BLaER1 (cell line): ENCODE results near the gene SWAP70.
"Not testable (repeated sequence)": the region's sequence is repeated elsewhere in the genome, so short reads cannot be mapped to it uniquely, and the experiment has no call there.

Experiments
- H3K27ac ChIP-seq: shearing (Covaris generic); formaldehyde crosslinking; 2 replicates; pipeline ENCODE4 v1.8.1; 2022
- H3K27me3 ChIP-seq: shearing (Covaris generic); formaldehyde crosslinking; 2 replicates; pipeline ENCODE4 v1.8.1; 2022
- H3K36me3 ChIP-seq: shearing (Covaris generic); formaldehyde crosslinking; 2 replicates; pipeline ENCODE4 v1.8.1; 2022
- H3K4me1 ChIP-seq: shearing (Covaris generic); formaldehyde crosslinking; 2 replicates; pipeline ENCODE4 v1.8.1; 2022
- H3K4me2 ChIP-seq: shearing (Covaris generic); formaldehyde crosslinking; 2 replicates; pipeline ENCODE4 v1.8.1; 2022
- H3K4me3 ChIP-seq: shearing (Covaris generic); formaldehyde crosslinking; 2 replicates; pipeline ENCODE4 v1.8.1; 2022
- H3K9ac ChIP-seq: shearing (Covaris generic); formaldehyde crosslinking; 2 replicates; pipeline ENCODE4 v1.8.1; 2022
- H3K9me3 ChIP-seq: shearing (Covaris generic); formaldehyde crosslinking; 2 replicates; pipeline ENCODE4 v1.8.1; 2022
- H4K20me1 ChIP-seq: shearing (Covaris generic); formaldehyde crosslinking; 2 replicates; pipeline ENCODE4 v1.8.1; 2022
- Cebpa-rat ChIP-seq: shearing (Covaris generic); IDR thresholded peaks from 2 replicates; pipeline ENCODE4 v1.8.1; 2022

The SWAP70 gene

GRCh38 chr11:9740202-9740883, 76.5 kb downstream of the SWAP70 start:
- no peak for TF ChIP-seq Cebpa-rat
- Histone ChIP-seq H3K4me3 (no peak overlapping the region), H3K27me3 (no peaks in the 10 kb centered on the region), H4K20me1 (no peaks in the 10 kb centered on the region), H3K36me3 (peaks cover 57% of the 10 kb centered on the region), H3K9me3 (peaks cover 30% of the 10 kb centered on the region), H3K9ac (no peak overlapping the region), H3K4me2 (no peak overlapping the region), H3K27ac (no peak overlapping the region), H3K4me1 (peaks cover 22% of the 10 kb centered on the region)

- no peak overlapping the region for H3K27ac ChIP-seq
- H3K4me2 ChIP-seq, result no peak overlapping the region
- H3K9ac ChIP-seq, result no peak overlapping the region
- peaks cover 21% of the 10 kb centered on the region for H3K9me3 ChIP-seq
- no peak overlapping the region for H3K4me3 ChIP-seq
- peaks cover 22% of the 10 kb centered on the region for H3K4me1 ChIP-seq
- no peak for TF ChIP-seq Cebpa-rat
- no peaks in the 10 kb centered on the region for H3K27me3 ChIP-seq
- no peaks in the 10 kb centered on the region for H4K20me1 ChIP-seq
- peaks cover 56% of the 10 kb centered on the region for H3K36me3 ChIP-seq
Observed at GRCh38 chr11:9741260-9741659, 77.4 kb downstream of the SWAP70 start.

- H3K4me1 ChIP-seq, result peaks cover 20% of the 10 kb centered on the region
- not testable (repeated sequence) for H3K4me3 ChIP-seq, H3K9ac ChIP-seq, H3K27me3 ChIP-seq, H3K27ac ChIP-seq, H3K4me2 ChIP-seq, H4K20me1 ChIP-seq, H3K9me3 ChIP-seq
- peaks cover 38% of the 10 kb centered on the region for H3K36me3 ChIP-seq
Observed at GRCh38 chr11:9743512-9743911, 79.6 kb downstream of the SWAP70 start.

GRCh38 chr11:9745411-9746211, 81.7 kb downstream of the SWAP70 start:
- Histone ChIP-seq H3K27me3 (no peaks in the 10 kb centered on the region), H3K4me2 (no peak overlapping the region), H4K20me1 (no peaks in the 10 kb centered on the region), H3K27ac (no peak overlapping the region), H3K9me3 (peaks cover 9% of the 10 kb centered on the region; the same call in 1 of the 2 replicates), H3K4me1 (peaks cover 5% of the 10 kb centered on the region; the same call in 1 of the 2 replicates), H3K36me3 (peaks cover 33% of the 10 kb centered on the region), H3K9ac (no peak overlapping the region), H3K4me3 (no peak overlapping the region)
- TF ChIP-seq Cebpa-rat, result no peak

- Histone ChIP-seq H3K9me3 (peaks cover 9% of the 10 kb centered on the region; the same call in 1 of the 2 replicates), H4K20me1 (no peaks in the 10 kb centered on the region), H3K27ac (no peak overlapping the region), H3K4me1 (peaks cover 5% of the 10 kb centered on the region; the same call in 1 of the 2 replicates), H3K4me2 (no peak overlapping the region), H3K9ac (no peak overlapping the region), H3K4me3 (no peak overlapping the region), H3K27me3 (no peaks in the 10 kb centered on the region), H3K36me3 (peaks cover 17% of the 10 kb centered on the region)
- no peak for TF ChIP-seq Cebpa-rat
Observed at GRCh38 chr11:9747229-9747628, 83.4 kb downstream of the SWAP70 start.

GRCh38 chr11:9747828-9748227, 84.0 kb downstream of the SWAP70 start:
- no peak for TF ChIP-seq Cebpa-rat
- H3K4me1 ChIP-seq, result peaks cover 5% of the 10 kb centered on the region; the same call in 1 of the 2 replicates

GRCh38 chr11:9748361-9748970, 84.6 kb downstream of the SWAP70 start:
- peaks cover 12% of the 10 kb centered on the region for H3K36me3 ChIP-seq
- no peak overlapping the region for H3K4me3 ChIP-seq
- H3K4me1 ChIP-seq, result peaks cover 12% of the 10 kb centered on the region
- H4K20me1 ChIP-seq, result no peaks in the 10 kb centered on the region
- H3K27ac ChIP-seq, result no peak overlapping the region
- no peak overlapping the region for H3K9ac ChIP-seq
- peaks cover 4% of the 10 kb centered on the region; the same call in 1 of the 2 replicates for H3K9me3 ChIP-seq
- no peaks in the 10 kb centered on the region for H3K27me3 ChIP-seq
- no peak for TF ChIP-seq Cebpa-rat
- no peak overlapping the region for H3K4me2 ChIP-seq

More at GRCh38 chr11:9747828-9748227, 84.0 kb downstream of the SWAP70 start:
- H3K27me3 ChIP-seq, result no peaks in the 10 kb centered on the region
- H3K4me2 ChIP-seq, result no peak overlapping the region
- H3K9ac ChIP-seq, result no peak overlapping the region
- no peaks in the 10 kb centered on the region for H4K20me1 ChIP-seq
- H3K27ac ChIP-seq, result no peak overlapping the region
- H3K9me3 ChIP-seq, result peaks cover 4% of the 10 kb centered on the region; the same call in 1 of the 2 replicates
- H3K36me3 ChIP-seq, result peaks cover 12% of the 10 kb centered on the region
- H3K4me3 ChIP-seq, result no peak overlapping the region

GRCh38 chr11:9750551-9750950, 86.7 kb downstream of the SWAP70 start:
- Histone ChIP-seq H4K20me1 (no peaks in the 10 kb centered on the region), H3K4me1 (peaks cover 32% of the 10 kb centered on the region), H3K27ac (no peak overlapping the region), H3K9ac (no peak overlapping the region), H3K4me2 (no peak overlapping the region), H3K27me3 (no peaks in the 10 kb centered on the region), H3K36me3 (peaks cover 12% of the 10 kb centered on the region), H3K4me3 (no peak overlapping the region), H3K9me3 (no peaks in the 10 kb centered on the region)
- no peak for TF ChIP-seq Cebpa-rat

GRCh38 chr11:9752091-9752490, 88.2 kb downstream of the SWAP70 start:
- peaks cover 6% of the 10 kb centered on the region for H3K36me3 ChIP-seq
- no peaks in the 10 kb centered on the region for H3K27me3 ChIP-seq
- no peak for TF ChIP-seq Cebpa-rat
- no peak overlapping the region for H3K4me2 ChIP-seq
- H3K9me3 ChIP-seq, result no peaks in the 10 kb centered on the region
- H4K20me1 ChIP-seq, result no peaks in the 10 kb centered on the region
- peaks cover 48% of the 10 kb centered on the region for H3K4me1 ChIP-seq
- no peak overlapping the region for H3K27ac ChIP-seq
- no peak overlapping the region for H3K4me3 ChIP-seq
- no peak overlapping the region for H3K9ac ChIP-seq

GRCh38 chr11:9753021-9753420, 89.1 kb downstream of the SWAP70 start:
- no peak overlapping the region for H3K27ac ChIP-seq
- H3K4me3 ChIP-seq, result no peak overlapping the region
- peak overlapping the region; percentile 32; the same call in 1 of the 2 replicates for H3K4me2 ChIP-seq
- TF ChIP-seq Cebpa-rat, result no peak
- peaks cover 55% of the 10 kb centered on the region for H3K4me1 ChIP-seq
- H3K27me3 ChIP-seq, result no peaks in the 10 kb centered on the region
- H3K36me3 ChIP-seq, result peaks cover 6% of the 10 kb centered on the region
- no peak overlapping the region for H3K9ac ChIP-seq
- H4K20me1 ChIP-seq, result no peaks in the 10 kb centered on the region
- no peaks in the 10 kb centered on the region for H3K9me3 ChIP-seq
